Activated naive CD8-positive, alpha-beta T cell treated with anti-CD3 and anti-CD28 coated beads, Interleukin-2, amount 50 U/mL, for 24 hours (primary cell): Measurements from ENCODE around the gene SLC22A16.
A peak's percentile ranks its signal among the peaks of the same experiment; 100 is the strongest.
"Not testable (repeated sequence)": the region's sequence is repeated elsewhere in the genome, so short reads cannot be mapped to it uniquely, and the experiment has no call there.

Source experiments
- ATAC-seq: fragments of 150-1000 bp; cut with Tn5 transposase; one replicate; pipeline ENCODE4 v1.10.0; 2021
- DNase-seq: peaks from one replicate; pipeline ENCODE4 v3.0.0; 2021
- H3K27ac Mint-ChIP-seq: one replicate; pipeline ENCODE4 v1.8.0; 2021; ENCODE audit warnings: mild to moderate bottlenecking, mixed read lengths
- H3K27me3 Mint-ChIP-seq: one replicate; pipeline ENCODE4 v1.8.0; 2021; ENCODE audit warnings: mixed read lengths
- H3K36me3 Mint-ChIP-seq: one replicate; pipeline ENCODE4 v1.8.0; 2021; ENCODE audit warnings: low read depth, mixed read lengths
- H3K4me1 Mint-ChIP-seq: one replicate; pipeline ENCODE4 v1.8.0; 2021; ENCODE audit warnings: mixed read lengths
- H3K4me3 Mint-ChIP-seq: one replicate; pipeline ENCODE4 v1.8.0; 2021; ENCODE audit warnings: mild to moderate bottlenecking, moderate library complexity, mixed read lengths
- H3K9me3 Mint-ChIP-seq: one replicate; pipeline ENCODE4 v1.8.0; 2021; ENCODE audit warnings: mixed read lengths

The SLC22A16 gene

DNA sequence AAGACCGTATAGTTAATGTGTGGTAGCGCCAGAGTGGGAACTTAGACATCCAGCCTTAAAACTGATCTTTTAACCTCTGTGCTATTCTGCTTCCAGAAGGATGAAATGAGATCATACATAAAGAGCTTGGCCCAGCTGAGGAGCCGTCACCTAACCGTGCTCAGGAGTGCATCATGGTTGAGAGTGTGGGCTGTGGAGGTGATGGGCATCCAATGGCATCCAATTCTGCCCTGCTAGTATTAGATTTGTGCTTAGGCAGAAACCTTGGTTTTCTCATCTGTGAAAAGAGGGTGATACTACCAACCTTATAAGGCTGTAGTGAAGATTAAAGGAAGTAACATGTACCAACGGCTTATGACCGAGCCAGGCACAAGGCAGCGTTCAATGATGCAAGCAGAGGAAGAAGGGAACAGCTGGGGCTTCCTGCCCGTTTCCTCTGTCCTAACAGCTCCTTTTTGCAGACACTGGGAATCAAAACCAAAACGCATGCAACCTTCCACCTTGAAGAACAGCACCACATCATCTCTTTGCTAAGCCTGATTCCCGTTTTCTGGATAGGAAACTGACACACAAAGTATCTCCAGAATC, 1.3 kb downstream of the SLC22A16 start:
- peak; percentile 27 for ATAC-seq
- Mint-ChIP-seq H3K36me3 (no peaks in the 10 kb centered on the region), H3K27me3 (peaks cover 36% of the 10 kb centered on the region), H3K27ac (no peak overlapping the region), H3K4me1 (peaks cover 7% of the 10 kb centered on the region), H3K9me3 (no peaks in the 10 kb centered on the region), H3K4me3 (peak overlapping the region; percentile 61)
- no peak for DNase-seq

DNA sequence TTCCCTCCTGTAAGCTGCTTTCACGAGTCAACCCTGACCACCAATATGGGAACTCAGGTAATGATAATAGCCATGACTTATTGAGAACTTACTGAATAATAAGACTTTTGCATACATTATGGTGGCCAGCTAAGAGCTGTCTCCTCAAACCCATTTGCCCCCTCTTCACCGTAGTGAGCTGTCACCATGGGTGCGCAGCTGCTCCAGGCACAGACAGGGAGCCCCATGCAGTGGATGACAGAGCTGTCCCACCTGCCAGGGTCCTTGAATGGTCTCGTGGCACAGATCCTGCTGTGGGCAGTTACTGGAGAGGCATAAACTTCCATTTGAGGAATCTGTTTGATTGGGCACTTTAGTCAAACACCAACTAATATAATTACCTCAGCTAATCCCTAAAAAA, 1.9 kb downstream of the SLC22A16 start:
- DNase-seq (no peak), ATAC-seq (no peak)
- Mint-ChIP-seq H3K27ac (no peak overlapping the region), H3K9me3 (no peaks in the 10 kb centered on the region), H3K4me3 (no peak overlapping the region), H3K36me3 (no peaks in the 10 kb centered on the region), H3K27me3 (peaks cover 36% of the 10 kb centered on the region), H3K4me1 (peaks cover 7% of the 10 kb centered on the region)

DNA sequence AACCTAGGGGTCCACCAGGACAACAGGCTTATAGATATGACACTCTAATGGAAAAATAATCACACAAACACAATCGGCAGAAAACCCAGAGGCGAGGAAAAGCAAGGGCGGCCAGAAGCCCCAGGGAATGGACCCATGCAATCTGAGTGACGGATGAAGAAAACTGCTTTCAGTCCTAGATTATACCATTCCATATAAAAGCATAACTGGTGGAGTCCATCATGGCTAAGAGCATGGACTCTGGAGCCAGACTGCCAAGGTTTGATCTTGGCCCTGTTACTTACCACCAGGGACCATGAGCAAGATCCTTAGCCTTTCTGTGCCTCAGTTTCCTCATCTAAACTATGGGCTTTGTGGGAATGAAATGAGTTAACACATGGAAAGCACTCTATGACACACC, 3.7 kb downstream of the SLC22A16 start:
- H3K4me3 Mint-ChIP-seq, result no peak overlapping the region
- peaks cover 7% of the 10 kb centered on the region for H3K4me1 Mint-ChIP-seq
- peaks cover 27% of the 10 kb centered on the region for H3K27me3 Mint-ChIP-seq
- no peaks in the 10 kb centered on the region for H3K9me3 Mint-ChIP-seq
- H3K36me3 Mint-ChIP-seq, result no peaks in the 10 kb centered on the region
- DNase-seq (no peak), ATAC-seq (no peak)
- no peak overlapping the region for H3K27ac Mint-ChIP-seq

DNA sequence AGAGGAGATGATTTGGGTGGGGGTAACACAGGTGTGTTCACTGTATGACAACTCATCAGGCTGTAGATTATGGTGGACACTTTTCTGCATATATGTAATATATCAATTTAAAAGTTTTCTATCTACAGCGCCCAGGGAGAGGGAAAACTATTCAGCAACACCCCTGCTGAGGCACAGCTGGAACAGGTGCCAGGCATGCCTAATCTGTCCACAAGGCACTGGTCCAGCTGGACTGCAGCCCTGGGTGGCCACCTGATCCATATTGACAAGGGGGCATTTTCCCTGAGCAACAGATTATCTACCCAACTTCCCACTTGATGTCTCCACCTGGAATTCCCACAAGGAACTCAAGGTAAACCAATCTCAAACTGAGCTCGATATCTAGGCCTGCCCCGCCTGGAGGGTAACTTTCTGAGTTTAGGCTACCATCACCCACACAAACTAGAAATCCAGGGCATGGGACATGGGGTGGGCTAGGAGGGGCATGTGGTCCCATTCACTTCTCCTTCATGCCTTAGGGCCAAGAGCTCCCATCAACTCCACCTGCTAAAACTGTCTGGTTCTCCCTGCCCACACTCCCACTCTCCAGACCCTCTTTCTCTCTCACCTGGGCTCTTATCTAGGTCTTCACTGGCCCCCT, 4.6 kb downstream of the SLC22A16 start:
- peaks cover 7% of the 10 kb centered on the region for H3K4me1 Mint-ChIP-seq
- H3K27ac Mint-ChIP-seq, result no peak overlapping the region
- no peak for DNase-seq
- H3K36me3 Mint-ChIP-seq, result no peaks in the 10 kb centered on the region
- peaks cover 23% of the 10 kb centered on the region for H3K27me3 Mint-ChIP-seq
- no peaks in the 10 kb centered on the region for H3K9me3 Mint-ChIP-seq
- no peak overlapping the region for H3K4me3 Mint-ChIP-seq
- no peak for ATAC-seq

DNA sequence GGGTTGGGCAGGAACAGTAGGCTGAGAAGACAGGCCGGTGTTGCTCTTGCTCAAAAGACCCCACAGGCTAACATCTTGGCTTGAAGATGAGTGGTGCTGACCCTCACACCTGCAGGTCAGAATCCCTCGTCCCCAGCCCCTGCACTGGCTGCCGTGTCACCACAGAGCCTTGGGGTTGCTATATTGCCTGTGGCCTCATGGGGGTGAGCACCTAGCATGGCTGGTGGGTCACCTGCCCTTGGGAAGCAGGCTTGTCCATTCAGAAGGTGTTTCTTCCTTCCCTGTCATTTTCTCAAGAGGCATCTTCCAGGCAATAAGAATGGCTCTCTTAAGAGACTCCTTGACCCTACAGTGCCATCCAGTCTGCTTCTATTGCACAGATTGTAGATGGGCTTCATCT, 7.7 kb downstream of the SLC22A16 start:
- ATAC-seq, result no peak
- H3K4me3 Mint-ChIP-seq, result no peak overlapping the region
- no peaks in the 10 kb centered on the region for H3K4me1 Mint-ChIP-seq
- DNase-seq, result no peak
- peaks cover 7% of the 10 kb centered on the region for H3K27me3 Mint-ChIP-seq
- H3K9me3 Mint-ChIP-seq, result peaks cover 8% of the 10 kb centered on the region
- no peak overlapping the region for H3K27ac Mint-ChIP-seq
- H3K36me3 Mint-ChIP-seq, result no peaks in the 10 kb centered on the region

DNA sequence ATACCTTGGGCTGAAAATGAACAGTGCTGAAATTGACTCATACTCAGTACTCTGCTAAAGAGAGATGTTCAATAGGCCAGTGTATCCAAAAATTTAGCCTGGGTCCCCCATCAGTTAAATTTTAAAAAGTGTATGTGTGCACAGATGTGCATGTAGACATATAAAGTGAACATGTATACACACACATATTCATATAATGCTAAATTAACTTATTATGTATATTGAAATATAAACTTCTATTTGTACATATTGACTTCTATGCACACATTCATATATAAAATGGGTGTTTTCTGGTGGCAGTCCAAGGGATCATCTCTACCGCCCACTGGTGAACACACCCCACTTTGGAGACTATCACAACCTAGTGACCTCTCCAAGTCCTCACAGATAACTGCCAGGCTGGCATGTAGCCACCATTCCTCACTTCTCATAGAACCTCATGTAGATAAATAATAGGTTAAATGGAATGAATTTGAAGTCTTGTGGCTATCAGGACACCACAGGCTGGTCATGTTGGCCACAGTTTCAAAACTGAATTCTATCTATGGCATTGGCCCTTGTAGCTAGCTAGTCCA, 8.8 kb downstream of the SLC22A16 start:
- DNase-seq (no peak), ATAC-seq (no peak)
- H3K27me3 Mint-ChIP-seq, result peaks cover 4% of the 10 kb centered on the region
- H3K4me3 Mint-ChIP-seq, result no peak overlapping the region
- peaks cover 18% of the 10 kb centered on the region for H3K9me3 Mint-ChIP-seq
- H3K36me3 Mint-ChIP-seq, result peaks cover 2% of the 10 kb centered on the region
- H3K27ac Mint-ChIP-seq, result no peak overlapping the region
- H3K4me1 Mint-ChIP-seq, result no peaks in the 10 kb centered on the region

DNA sequence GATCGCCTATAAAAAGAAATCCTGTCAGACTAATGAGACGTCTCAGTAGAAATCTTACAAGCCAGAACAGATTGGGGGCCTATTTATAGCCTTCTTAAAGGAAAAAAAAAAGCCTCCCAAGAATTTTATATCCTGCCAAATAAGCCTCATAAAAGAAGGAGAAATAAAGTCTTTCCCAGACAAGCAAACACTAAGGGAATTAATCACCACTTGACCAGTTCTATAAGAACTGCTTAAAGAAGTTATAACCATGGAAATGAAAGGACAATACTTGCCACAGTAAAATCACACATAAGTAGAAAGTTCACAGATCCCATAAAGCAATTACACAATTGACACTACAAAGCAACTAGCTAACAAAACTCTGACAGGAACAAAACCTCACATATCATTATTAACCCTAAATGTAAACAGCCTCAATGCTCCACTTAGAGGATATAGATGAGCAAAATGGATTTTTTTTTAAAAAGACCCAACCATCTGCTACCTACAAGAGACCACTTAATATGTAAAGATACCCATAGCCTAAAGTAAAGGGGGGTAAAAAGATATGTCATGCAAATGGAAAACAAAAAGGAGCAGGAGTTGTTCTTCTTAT, 13.4 kb downstream of the SLC22A16 start:
- Mint-ChIP-seq H3K4me3 (no peak overlapping the region), H3K27ac (no peak overlapping the region), H3K9me3 (peaks cover 28% of the 10 kb centered on the region), H3K36me3 (peaks cover 7% of the 10 kb centered on the region), H3K4me1 (no peaks in the 10 kb centered on the region), H3K27me3 (peaks cover 4% of the 10 kb centered on the region)
- DNase-seq (no peak), ATAC-seq (no peak)

DNA sequence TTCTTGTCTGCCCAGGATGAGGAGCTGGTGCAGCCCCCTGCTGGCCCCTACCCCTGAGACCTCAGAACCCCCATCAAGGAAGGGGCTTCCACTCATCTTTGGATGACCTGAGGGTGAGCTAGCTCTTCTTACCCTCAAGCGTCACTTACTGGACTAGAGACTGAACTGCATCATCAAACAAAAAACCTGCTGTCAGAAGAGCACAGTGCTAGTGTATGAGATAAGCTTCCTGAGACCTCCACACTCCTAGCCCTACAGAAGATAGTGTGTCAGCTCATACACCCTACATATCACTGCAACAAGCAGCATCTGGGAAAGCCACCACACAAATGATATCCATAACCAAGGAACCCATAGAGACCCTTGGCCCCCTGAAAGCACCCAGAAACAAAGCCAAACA, 15.0 kb downstream of the SLC22A16 start:
- no peak for DNase-seq
- H3K4me1 Mint-ChIP-seq, result no peaks in the 10 kb centered on the region
- no peak overlapping the region for H3K27ac Mint-ChIP-seq
- ATAC-seq, result no peak
- peaks cover 7% of the 10 kb centered on the region for H3K36me3 Mint-ChIP-seq
- H3K9me3 Mint-ChIP-seq, result peaks cover 28% of the 10 kb centered on the region
- H3K4me3 Mint-ChIP-seq, result no peak overlapping the region
- H3K27me3 Mint-ChIP-seq, result peaks cover 4% of the 10 kb centered on the region

DNA sequence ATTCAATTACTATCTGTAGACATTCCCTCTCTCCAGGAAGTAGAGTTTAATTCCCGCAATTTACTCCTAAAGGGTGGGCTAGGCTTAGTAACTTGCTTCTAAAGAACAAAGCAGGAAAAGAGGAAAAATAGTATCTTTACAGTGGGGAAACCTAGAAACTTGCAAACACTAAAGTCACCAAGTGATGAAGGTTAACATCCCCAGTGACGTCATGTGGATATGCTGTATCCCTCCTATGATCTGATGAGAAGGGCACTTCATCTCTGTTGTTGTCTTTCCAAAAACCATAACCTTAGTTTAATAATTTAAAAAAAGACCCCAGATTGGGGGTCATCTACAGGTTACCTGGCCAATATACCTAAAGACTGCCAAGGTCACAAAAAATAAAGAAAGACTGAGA, 17.3 kb downstream of the SLC22A16 start:
- DNase-seq (no peak), ATAC-seq (no peak)
- peaks cover 24% of the 10 kb centered on the region for H3K9me3 Mint-ChIP-seq
- peaks cover 7% of the 10 kb centered on the region for H3K36me3 Mint-ChIP-seq
- H3K27ac Mint-ChIP-seq, result no peak overlapping the region
- peaks cover 2% of the 10 kb centered on the region for H3K27me3 Mint-ChIP-seq
- no peak overlapping the region for H3K4me3 Mint-ChIP-seq
- H3K4me1 Mint-ChIP-seq, result no peaks in the 10 kb centered on the region

DNA sequence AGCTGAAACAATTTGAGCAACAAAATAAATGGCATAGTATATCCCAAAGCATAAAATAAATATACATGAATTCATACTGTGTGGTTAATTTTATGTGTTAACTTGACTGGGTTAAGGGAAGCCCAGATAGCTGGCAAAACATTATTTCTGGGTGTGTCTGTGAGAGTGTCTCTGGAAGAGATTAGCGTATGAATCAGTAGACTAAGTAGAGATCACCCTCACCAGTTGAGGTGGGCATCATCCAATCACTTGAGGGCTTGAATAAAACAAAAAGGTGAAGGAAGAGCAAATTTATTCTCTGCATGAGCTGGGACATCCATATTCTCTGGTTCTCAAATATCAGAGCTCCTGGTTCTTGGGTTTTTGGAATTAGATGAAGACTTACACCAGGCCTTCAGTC, 17.9 kb downstream of the SLC22A16 start:
- Mint-ChIP-seq H3K36me3 (peaks cover 7% of the 10 kb centered on the region), H3K27me3 (peaks cover 2% of the 10 kb centered on the region), H3K27ac (no peak overlapping the region), H3K4me3 (no peak overlapping the region), H3K9me3 (peaks cover 18% of the 10 kb centered on the region), H3K4me1 (no peaks in the 10 kb centered on the region)
- ATAC-seq (no peak), DNase-seq (no peak)

DNA sequence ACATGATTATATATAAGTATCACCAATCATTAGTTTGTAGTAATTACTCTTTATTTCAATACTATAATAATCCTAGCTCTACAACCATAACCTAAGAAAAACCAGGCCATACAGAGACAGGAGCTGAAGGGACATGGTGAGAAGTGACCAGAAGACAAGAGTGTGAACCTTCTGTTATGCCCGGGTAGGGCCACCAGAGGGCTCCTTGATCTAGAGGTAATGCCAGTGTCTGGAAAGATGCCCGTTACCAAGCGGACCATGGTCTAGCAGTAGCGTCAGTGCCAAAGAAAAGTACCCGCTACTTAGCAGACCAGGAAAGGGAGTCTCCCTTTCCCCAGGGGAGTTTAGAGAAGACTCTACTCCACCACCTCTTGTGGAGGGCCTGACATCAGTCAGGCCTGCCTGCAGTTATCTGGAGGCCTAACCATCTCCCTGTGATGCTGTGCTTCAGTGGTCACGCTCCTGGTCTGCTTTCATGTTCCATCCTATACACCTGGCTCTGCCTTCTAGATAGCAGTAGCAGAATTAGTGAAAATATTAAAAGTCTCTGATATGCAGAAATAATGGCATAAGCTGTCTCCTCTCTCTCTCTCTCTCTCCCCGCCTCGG, 18.7 kb downstream of the SLC22A16 start:
- peaks cover 10% of the 10 kb centered on the region for H3K9me3 Mint-ChIP-seq
- H3K27me3 Mint-ChIP-seq, H3K36me3 Mint-ChIP-seq, H3K27ac Mint-ChIP-seq, ATAC-seq, H3K4me3 Mint-ChIP-seq, H3K4me1 Mint-ChIP-seq: not testable (repeated sequence)
- DNase-seq, result peak; percentile 16

DNA sequence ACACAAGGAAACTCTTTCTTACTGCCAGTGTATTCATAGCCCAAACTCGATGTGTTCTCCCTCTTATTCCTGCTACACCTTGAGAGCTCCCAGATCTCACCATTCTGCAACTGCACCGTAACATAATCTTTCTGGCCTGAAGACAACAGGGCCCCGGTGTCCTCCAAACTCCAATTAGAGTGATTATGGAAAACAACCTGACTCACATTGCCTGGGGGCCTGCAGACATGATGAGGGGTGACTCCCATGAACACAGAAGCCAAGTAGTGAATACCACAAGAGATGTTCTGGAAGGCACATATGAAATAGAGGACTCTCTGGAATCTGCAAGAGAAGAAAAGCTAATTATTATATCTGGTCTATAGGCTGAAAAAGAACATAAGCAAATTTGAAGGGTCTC, 19.7 kb downstream of the SLC22A16 start:
- no peaks in the 10 kb centered on the region for H3K4me1 Mint-ChIP-seq

DNA sequence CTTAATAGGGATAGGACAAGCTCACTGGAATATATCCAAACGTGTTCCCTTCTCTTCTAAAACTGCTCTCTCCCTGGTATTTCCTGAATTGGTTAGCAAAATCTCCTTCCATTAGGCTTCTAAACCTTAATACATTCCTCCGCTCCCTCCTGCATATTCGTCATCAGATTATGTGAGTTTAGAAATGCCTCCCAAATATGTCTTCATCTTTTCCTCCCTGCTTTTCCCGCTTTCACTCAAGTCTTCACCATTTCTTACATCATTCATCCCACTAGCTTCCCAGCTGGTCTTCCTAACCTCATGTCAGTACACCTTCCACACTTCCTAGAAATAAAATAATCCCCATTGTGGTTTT, 26.9 kb downstream of the SLC22A16 start:
- no peaks in the 10 kb centered on the region for H3K36me3 Mint-ChIP-seq
- no peak for ATAC-seq
- H3K4me1 Mint-ChIP-seq, result no peaks in the 10 kb centered on the region
- no peak overlapping the region for H3K27ac Mint-ChIP-seq
- no peak for DNase-seq
- H3K9me3 Mint-ChIP-seq, result no peaks in the 10 kb centered on the region
- peaks cover 5% of the 10 kb centered on the region for H3K27me3 Mint-ChIP-seq
- H3K4me3 Mint-ChIP-seq, result no peak overlapping the region

More for the DNA sequence above, 19.7 kb downstream of the SLC22A16 start:
- Mint-ChIP-seq H3K27ac (no peak overlapping the region), H3K27me3 (peaks cover 7% of the 10 kb centered on the region), H3K4me3 (no peak overlapping the region), H3K9me3 (peaks cover 4% of the 10 kb centered on the region), H3K36me3 (peaks cover 4% of the 10 kb centered on the region)
- DNase-seq, result no peak
- no peak for ATAC-seq

DNA sequence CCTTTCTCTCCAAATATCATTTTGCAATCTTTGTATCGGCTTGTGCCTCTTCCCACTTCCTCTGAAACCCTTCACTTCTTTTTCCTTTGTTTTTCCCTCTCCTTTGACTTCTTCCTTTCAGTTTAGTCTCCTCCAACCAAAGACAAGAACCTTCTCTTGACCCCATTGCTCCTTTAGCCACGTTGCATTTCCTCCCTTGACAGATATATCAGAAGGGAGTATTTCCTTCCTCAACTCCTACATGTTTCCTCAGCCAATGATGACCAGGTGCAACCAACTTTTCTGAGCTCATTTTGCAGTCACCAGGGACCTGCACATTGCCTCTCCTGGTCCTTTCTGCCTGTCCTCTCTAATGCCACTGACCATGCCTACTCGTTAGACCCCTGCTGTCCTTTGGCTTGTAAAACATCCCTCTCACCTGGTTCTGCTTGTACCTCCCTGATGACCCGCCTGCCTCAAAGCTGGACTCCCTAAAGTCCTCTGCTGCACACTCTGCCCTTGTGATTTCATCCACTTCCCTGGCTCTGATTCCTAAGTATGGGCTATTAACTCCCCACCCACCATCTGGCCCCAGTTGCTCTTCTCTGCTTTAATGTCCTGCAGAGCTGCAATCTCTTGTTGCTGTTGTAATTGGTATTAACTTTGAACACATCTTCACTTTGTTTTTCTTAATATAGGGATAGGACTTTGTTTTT, 27.4 kb downstream of the SLC22A16 start:
- DNase-seq, result no peak
- no peaks in the 10 kb centered on the region for H3K9me3 Mint-ChIP-seq
- H3K27ac Mint-ChIP-seq, result no peak overlapping the region

More for the DNA sequence above, 27.4 kb downstream of the SLC22A16 start:
- Mint-ChIP-seq H3K4me1 (no peaks in the 10 kb centered on the region), H3K27me3 (peaks cover 5% of the 10 kb centered on the region), H3K4me3 (no peak overlapping the region), H3K36me3 (no peaks in the 10 kb centered on the region)
- ATAC-seq, result no peak
